ENCODE results near the gene ABCC4.
A peak's percentile ranks its signal among the peaks of the same experiment; 100 is the strongest.
"Not testable (repeated sequence)": the region's sequence is repeated elsewhere in the genome, so short reads cannot be mapped to it uniquely, and the experiment has no call there.

Gene ABCC4

DNA sequence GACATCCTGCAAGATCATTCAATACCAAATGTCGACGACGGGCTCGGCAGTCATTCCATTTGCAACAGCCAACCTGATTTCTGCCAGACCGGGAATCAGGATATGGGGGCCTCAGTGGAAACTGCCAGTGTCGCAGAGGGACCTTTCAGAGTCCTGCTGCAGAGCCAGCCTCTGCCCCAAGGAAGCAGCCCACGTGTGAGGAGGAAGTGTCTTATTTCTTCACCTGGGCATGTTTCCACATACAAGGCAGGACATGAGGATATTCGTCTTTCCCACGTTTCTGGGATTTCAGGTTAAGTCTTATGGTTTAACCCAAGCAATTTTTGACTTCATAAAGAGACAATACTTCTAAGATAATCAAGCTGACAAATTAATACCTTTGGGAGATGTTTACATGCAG, 69.9 kb downstream of the ABCC4 start:
- DNase-seq (ENCODE audit: low spot score): no peak

DNA sequence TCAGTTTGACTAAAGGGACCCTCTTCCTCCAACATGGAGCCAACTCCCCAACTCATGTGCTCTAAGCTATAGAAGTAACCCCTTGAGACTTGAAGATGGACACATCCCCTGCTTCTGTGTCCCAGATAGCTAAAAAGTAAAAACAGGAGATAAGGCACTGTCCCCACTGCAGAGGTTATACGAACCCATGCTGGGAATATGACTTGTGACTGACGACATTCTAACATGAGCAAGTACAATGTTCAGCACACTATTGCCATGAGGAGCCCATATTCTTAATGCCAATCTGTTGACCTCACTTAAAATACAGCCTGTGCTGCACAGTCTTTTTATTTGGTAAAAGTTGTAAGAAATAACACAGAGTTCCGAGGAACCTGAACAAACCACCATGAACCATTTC, 71.4 kb downstream of the ABCC4 start:
- DNase-seq (ENCODE audit: low spot score): no peak

DNA sequence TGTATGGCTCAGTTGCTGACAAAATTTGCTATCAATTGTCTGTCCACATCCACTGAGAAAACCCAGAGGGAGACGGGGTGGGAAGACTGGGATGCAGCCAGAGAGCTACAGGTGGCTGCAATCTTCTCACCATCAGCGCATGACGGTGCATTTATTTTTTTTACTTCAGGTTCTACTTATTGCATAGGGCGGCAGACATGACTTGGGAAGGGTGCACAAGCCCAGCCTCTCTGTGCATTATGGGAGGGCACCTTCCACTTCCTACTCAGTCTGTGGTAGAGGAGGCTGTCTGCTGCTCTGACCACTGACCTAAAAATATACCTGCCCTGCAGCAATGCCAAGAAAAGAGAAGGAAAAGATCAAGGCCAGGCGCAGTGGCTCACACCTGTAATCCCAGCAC, 73.1 kb downstream of the ABCC4 start:
- DNase-seq (ENCODE audit: low spot score): no peak

DNA sequence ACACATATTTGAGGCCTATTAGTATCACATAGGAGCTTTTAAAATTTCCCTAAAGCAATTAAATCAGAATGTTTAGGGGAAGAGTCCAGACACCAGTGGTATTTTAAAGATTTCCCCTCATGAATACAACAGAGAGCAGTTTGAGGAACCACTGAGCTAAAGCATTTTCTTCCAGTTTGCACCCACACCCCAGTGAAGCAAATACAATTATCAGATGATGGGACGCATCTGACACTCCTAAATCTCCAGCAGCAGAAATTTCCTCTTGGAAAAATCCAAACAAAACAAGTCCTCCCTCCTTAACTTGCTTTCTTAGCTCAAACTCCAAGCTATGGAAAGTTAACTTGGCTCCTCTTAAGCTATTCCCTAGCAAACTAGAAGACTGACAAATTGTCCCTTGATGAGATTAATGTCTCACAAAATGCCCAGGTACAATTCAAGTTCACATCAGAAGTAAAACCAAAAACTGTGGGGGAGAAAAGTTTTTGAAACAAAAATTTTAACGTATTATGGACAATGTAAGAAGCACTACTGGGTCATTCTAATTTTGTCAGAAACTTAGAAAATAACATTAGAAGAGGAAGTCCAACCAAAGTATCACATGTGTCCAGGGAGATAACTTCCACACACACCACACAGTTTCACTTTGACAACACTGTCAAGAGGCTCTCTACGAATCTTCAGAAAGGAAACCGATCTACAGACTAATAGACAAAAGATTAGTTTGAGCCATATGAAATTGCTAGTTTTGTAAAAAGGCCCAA, 74.1 kb downstream of the ABCC4 start:
- DNase-seq (ENCODE audit: low spot score): peak; percentile 54

DNA sequence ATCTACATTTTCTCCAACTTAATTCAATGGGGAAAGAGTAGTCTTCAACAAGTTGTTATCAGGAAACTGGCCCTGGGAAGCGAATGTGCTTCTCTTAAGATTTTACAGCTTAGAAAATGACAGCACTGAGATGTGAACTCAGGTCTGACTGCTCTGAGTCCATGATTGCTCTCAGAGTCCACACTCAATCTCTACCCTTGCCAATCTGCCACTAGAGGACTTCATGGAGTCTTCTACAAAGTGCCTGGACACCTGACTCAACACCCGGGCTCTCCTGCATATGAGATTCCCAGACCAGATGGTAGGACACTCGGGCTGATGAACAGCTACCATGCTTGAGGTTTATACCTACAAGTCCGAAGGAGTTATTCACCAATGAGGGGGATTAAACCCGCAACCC, 74.8 kb downstream of the ABCC4 start:
- no peak for DNase-seq (ENCODE audit: low spot score)

DNA sequence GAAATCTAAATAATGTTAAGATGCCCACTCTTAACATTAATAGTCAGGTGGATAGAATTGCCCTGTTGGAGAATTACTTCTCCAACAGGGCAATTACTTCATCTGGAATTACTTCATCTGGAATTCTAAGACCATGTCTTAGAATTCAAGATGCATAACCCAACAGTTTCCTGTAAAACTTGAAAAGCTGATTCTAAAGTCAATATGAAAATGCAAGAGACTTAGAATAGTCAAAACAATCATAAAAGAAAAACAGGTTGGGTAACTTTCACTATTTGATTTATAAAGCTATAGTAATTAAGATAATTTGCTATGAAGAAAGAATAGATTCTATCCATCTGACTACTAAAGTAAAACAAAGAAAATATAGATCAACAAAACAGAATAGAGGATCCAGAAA, 75.2 kb downstream of the ABCC4 start:
- no peak for DNase-seq (ENCODE audit: low spot score)

DNA sequence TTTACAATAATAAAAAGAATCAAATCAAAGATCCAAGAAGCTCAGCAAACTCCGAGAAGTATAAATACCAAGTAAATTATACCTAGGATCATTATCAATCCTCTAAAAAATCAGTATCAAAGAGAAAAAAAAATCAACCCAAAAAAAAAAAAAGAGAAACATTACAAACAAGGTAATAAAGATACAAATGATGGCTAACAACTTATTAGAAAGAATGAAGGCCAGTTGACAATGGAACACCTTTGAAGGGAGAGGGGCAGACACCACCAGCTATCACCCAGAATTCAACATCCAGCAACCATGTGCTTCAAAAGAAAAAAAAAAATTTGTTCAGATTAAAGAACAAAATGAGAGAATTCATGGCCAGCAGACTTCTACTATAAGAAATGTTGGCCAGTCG, 77.2 kb downstream of the ABCC4 start:
- no peak for DNase-seq (ENCODE audit: low spot score)

DNA sequence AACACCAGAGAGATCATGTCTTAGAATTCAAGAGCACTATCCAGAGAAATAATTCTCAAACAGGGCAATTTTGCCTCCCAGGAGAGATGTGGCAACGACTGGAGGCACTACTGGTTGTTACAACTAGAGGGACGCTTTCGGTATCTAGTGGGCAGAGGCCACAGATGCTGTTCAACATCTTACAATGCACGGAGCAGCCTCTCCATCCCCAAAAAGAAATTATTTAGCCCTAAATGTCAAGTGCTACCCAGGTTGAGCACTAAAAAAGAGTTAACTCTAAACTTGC, 78.6 kb downstream of the ABCC4 start:
- DNase-seq (ENCODE audit: low spot score): no peak

DNA sequence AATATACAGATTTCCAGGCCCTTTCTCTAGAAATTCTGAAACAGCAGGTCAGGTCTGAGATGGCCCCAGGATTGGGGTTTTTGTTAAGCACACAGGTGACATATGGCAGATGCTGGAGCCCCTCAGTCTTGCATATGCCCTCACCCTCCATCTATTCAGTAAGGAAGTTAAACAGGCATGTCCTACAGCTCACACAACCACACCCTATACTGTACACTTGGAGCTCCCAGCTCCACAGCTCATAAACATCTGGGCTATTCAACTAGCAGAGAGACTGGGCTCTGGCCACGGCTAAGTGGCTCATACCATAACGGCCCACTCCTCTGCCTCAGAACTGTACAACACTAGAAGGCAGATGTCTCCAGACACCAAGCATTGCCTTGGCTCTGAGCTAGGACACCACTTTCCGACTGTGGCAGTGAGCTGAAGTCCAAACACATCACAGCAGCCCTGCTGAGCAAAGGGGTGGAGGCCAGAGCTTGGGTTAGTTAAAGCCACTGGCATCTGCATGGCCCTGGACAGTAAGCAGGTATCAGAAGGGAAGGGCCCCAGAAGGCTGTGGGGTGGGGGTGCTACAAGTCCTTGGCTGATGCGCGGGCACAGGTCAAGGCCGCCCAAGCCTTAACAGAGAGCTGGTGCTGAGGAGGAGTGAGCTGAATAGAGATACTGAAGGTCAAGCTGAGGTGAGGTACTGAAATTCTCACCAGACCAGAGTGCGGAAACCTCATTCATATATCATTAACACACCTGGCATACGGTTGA, 79.1 kb downstream of the ABCC4 start:
- no peak for DNase-seq (ENCODE audit: low spot score)

DNA sequence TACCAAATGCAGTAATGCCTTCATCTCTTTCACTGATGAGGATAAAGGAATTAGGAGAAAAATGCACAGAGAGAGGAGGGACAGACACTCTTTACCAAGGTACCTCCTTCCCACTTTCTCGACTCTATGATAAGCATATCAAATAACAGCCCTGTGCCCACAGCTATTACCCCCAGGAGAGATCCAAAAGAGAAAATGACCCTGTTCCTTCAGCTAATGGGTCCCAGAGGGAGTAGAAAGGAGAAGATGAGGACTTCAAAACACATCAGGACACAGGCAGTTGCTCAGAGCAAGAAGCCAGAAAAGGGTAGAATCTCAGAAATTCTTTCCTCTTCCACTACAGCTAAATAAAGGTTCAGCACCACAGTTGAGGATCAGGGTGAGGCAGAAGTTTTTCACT, 80.6 kb downstream of the ABCC4 start:
- DNase-seq (ENCODE audit: low spot score): no peak

DNA sequence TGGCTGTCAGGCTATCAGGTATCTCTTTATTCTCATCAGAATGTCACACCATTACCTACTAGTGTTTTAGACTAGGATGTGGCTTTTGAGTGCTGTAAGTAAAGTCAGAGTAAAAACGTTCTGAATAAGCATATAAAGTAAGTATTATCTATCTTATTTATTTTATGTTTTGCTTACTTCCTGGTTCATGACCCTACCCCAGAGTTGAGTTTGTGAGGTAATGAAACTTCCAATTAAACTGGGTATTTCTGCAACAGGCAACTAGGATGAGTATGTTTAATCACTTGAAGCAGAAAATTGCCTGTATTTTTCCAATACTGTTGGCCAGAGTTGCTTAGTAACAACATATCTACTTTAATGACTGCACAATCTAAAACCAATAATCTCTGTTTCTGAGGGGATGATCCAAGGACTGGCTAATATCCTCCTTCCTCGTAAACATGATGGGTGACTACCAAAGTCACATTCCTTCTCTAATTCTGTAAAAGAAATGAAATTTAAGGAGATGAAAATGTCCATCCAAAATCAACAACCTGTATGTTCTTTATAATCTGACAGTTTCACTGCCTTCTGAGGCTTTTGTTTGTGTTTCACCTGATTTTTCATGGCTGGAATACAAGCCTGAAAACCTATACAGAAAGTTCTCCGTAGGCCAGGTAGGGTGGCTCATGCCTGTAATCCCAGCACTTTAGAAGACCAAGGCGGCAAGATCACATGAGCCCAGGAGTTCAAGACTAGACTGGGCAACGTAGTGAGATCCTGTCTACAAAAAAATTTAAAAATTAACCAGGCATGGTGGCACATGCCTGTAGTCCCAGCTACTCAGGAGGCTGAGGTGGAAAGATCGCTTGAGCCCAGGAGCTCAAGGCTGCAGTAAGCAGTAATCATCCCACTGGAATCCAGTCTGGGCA, 83.1 kb downstream of the ABCC4 start:
- no peak for DNase-seq (ENCODE audit: low spot score)

DNA sequence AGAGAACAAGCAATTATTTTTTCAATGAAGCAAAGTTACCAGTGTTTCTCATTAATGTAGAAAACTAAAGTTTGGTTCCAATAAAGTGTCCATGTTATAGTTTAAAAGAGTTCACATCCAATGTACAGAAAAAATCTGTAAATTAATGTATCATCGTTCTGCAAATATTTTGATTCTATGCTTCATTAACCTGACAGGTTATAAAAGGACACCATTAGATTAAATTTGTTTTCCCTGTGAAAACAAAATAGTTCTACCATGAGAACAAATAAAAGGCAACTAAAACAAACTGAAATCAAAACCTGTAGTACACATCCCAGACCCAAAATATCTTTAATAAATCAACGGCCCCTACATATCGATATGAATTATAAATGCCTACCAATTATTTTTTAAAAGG, 85.1 kb downstream of the ABCC4 start:
- no peak for DNase-seq (ENCODE audit: low spot score)

DNA sequence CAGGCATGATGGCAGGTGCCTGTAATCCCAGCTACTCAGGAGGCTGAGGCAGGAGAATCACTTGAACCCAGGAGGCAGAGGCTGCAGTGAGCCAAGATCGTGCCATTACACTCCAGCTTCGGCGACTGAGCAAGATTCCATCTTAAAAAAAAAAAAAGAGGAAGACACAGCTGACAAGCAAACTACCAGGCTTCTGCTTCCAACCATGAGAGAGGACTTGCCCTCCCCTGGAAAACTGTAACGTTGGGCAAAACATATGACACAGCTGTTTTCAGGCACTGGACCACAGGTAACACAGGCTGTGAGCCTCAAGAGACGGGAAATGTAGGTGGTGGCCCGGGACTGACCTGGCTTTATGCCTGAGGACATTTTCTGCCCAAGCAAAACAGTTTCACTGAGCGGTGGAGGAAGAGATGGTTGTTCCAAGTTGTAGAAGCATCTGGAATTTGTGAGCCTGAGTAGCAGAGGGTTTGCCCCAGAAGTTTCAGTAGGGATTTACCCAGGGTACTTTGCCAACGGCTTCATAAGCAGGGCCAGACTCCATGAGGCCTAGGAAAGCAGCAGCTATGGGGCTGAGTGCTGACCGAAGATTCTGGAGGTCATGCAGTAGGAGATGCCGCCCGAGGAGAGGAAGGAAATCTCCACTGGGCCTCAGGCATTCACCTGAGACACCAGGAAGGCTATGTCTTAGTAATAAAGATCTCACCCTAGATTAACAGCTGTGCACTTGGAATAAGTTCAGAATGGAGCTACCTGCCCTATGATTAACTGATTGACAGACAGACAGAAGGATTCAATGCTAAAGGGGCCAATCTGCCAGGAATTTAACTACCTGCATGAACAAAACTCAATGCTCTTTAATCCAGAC, 88.0 kb downstream of the ABCC4 start:
- DNase-seq (ENCODE audit: low spot score): no peak

DNA sequence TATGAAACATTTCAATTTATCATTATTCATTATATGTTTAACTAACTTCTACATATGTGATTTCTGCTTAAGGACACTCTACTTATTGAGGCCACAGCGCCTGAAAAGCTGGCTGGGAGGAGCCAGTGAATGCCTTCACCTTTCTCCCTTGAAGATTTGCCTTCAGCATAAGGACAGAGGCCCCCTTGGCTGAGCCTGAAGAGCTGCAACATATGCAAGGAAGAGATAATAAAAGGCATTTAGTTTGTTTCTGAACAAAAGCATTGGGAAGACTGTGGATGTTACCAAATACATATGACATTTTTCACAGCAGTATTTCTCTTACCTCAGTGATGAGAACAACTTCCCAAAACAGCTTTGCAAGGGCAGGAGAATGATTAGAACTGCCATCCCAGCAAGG, 92.1 kb downstream of the ABCC4 start:
- no peak for DNase-seq (ENCODE audit: low spot score)

DNA sequence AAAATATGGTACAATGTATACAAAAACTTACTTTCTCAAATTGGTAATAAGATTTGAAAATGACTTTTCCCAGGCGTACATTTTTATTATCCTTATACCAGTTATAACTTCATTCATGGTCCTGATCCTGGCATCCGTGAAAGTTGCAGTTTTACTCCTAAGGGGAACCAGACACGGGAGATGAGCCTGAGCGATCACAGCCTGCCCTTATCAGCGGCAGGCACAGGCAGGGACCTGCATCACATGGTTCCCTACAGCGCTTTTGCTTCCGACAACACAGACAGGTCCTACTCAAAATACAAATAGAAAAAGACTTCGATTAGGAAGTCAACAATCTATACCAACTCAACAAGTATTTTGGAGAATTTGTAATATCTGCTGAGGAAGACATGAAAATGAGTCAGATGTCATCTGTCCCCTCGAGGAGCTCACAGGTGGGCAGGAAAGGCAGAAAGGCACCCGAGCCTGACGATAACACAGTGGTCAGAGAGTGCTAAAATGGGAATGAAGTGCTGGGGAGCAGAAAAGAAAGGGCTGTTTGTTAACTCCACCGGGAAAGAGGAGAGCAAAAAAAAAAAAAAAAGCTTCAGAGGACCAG, 93.4 kb downstream of the ABCC4 start:
- no peak for DNase-seq (ENCODE audit: low spot score)

DNA sequence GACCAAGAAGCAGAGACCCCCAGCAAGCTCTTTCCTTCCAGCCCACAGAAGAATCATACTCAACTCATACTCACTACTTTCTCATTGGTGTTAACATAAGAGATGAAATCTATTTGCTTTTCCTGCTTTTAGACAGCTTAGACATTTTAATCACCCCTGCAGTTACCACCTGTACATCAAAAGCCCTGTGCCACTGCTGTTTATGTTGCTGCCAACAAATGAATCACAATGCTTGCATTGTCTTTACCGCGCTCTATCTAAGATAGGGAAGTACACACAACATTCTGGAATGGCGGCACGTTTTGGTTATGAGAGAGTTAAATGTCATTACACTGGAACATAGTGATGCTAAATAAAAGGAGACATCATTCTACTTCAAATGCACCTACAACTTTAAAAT, 95.1 kb downstream of the ABCC4 start:
- no peak for DNase-seq (ENCODE audit: low spot score)

DNA sequence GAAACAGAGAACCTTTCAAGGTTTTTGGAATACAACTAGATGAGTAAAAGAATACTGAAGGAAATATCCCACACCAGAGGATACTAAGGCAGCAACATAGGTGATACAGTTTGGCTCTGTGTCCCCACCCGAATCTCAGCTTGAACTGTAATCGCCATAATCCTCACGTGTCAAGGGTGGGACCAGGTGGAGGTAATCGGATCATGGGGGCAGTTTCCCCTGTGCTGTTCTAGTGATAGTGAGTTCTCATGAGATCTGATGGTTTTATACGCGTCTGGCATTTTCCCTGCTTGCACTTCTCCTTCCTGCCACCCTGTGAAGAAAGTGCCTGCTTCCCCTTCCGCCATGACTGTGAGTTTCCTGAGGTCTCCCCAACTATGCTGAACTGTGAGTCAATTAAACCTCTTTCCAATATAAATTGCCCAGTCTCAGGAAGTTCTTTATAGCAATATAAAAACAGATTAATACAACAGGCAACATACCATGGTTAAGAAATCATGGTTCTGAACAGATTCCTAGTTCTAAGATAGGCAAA, 97.0 kb downstream of the ABCC4 start:
- no peak for DNase-seq (ENCODE audit: low spot score)

DNA sequence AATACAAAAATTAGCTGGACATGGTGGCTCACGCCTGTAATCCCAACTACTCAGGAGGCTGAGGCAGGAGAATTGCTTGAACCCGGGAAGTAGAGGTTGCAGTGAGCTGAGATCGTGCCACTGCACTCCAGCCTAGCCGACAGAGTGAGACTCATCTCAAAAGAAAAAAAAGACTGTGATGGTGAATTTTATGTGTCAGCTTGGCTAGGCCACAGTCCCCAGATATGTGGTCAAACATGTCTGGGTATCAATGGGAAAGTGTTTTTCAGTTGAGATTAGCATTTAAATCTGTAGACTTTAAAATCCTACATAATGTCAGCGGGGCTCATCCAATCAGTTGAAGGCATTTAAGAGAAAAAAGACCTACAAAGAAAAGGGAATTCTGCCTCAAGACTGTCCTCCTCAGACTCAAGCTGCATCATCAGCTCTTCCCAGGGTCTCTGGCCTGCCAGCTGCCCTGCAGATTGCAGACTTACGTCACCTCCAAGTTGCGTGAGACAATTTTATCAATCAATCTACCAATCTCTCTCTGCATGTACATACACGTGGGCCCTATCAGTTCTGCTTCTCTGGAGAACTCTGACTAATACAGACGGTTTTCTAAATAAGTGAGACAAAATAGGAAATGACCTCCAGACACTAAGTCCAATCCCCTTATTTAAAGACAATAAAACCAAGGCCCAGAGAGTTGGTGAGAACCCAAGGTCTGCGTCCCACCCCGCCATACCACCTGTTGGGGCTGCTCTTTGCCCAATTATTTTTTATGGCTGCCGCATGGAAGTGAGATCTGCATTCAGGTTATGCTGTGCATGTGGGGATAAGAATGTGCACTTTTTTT, 99.2 kb downstream of the ABCC4 start:
- DNase-seq (ENCODE audit: low spot score): no peak

DNA sequence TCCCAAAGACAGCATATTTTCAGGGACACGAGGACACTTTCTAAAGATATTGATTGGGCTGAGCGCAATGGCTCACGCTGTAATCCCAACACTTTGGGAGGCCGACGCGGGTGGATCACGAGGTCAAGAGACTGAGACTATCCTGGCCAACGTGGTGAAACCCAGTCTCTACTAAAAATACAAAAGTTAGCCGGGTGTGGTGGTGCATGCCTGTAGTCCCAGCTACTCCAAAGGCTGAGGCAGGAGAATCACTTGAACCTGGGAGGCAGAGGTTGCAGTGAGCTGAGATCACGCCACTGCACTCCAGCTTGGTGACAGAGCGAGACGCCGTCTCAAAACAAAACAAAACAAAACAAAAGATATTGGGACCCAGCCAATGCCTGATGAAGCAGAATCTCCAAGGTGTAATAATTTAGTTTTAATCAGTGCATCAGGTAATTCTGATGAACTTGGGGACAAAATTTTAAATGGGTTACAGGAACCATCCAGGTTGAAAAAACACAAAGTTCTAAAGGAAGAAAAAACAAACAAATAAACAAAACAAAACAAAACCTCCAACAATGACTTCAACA, 100.8 kb downstream of the ABCC4 start:
- DNase-seq (ENCODE audit: low spot score): not testable (repeated sequence)

DNA sequence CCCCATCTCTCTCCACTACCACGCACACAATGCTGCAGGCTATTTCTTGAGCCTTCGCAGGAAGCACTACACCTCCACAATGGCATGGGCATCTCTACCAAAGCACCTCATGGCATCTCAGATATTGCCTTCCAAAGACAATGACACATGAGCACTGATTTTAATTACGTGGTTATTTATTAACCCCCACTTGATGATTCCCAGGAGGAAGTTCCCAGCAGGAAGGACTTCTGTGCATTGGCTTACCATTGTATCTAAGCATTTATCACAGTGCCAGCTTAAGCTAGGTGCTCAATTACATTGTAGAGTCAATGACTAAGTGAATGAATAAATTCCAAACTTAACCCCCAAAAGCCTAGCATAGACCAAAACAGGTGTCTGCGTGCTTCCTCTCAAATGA, 101.4 kb downstream of the ABCC4 start:
- DNase-seq (ENCODE audit: low spot score): no peak
